GM15510 (cell line): ENCODE measurements around the gene LGMN.

Experiments
- POLR2A ChIP-seq: IDR thresholded peaks from 3 replicates; pipeline ENCODE4 v1.6.1; 2011; ENCODE audit warnings: borderline replicate concordance; ENCODE audit not compliant: insufficient read length; ENCODE audit errors: extremely low read depth

LGMN gene

DNA sequence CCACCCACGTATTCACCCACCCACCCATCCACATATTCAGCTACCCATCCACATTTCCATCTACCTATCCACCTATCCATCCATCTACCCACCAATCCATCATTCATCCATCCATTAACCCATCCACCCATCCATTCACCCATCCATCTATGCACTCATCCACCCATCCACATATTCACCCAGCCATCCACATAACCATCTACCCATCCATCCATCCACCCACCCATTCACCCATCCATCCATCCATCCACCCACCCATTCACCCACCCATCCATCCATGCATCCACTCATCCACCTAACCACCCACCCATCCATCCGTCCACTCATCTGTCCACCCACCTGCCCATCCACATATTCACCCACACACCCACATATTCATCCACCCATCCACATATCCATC lies 70.5 kb downstream of the LGMN start:
- TF ChIP-seq POLR2A = no peak

DNA sequence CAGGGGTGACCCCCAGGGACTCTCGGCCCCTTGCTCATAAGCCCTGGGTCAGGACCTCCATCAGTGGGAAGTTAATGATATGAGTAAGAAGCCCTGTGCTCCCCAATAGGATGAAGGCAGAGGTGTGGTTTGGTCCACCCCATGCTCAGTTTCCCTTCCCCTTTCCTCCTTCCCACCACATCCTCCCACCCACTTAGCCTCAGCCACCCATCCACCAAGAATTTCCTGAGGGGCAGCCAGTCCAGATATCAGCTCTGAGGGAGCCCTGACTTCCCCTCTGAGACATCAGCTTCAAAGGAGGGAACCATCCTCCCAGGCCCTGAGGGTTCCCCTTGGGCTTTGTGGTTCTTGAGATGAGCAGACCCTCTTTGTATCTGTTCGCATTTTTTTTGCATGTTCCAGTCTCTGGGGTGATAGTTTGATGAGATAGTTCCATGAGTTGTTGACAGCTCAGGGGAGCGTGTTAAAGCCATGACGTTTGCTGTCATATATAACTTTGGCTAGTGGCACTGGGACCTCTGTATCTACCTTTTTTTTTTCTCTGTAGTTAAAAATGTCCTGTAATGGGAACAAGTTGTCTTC lies 71.2 kb downstream of the LGMN start:
- no peak for TF ChIP-seq POLR2A

DNA sequence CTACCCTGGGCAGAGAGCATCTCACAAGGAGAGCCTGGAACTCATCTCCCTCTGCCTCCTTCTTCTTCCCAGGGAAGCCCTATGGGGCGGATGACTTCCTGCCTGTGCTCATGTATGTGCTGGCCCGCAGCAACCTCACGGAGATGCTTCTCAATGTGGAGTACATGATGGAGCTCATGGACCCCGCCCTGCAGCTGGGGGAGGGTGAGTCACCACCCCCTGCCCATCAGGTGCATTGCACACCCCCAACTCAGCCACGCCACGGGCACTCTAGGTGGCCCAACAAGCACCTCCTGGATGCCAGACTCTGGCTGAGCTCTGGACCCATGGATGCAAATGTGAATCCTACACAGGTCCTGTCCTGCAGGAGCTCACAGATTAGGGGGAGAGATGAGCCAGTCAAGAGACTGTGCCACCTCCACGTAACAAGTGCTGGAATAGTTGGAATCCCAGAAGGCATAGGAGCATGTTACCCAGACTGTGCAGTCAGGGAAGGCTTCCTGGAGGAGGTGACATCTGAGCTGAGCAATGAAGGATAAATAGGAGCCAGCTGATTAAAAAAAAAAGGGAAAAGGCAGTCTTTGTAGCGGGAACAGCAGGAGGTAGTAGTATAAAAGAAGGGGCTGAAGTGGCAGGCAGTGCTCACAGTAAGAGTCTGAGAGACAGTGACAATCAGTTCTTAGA lies 71.9 kb downstream of the LGMN start:
- peak; percentile 7 for TF ChIP-seq POLR2A

DNA sequence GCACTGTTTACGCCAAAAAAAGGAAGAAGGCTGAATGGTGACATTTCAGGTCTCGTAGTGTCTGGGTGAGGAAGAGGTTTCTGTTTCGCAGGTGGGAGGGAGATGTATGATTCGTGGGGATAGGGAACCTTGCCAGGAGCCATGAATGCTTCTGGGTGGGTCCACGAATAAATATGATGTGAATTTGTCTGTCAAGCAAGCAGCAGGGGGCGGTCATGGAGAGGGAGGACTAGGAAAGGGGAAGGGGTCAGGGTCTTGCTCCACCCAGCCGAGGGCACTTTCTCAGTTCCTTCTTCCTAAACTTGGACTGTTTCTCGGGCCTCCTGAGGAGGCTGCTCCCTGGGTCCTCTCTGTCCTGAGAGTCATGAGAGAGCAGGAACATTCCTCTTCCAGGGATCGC lies 72.5 kb downstream of the LGMN start:
- no peak for TF ChIP-seq POLR2A

DNA sequence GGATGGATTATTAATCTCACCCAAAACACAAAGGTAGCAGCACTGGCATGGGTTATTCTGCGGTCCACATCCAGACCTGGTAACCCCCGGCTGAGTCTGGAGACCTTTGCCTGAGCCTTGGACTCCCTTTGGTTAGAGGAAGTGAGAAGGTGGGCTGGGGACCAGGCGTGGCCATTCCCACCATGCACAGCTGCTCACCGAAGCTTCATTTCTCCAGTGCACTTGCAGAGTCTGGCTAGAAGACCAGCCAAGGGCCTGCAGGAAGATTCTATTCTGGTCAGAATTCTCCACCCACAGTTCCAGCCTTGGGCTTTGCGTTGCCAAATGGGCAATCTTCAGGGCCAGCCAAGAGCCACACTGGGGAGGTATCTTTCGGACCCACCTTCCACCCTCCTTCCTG lies 73.0 kb downstream of the LGMN start:
- no peak for TF ChIP-seq POLR2A

DNA sequence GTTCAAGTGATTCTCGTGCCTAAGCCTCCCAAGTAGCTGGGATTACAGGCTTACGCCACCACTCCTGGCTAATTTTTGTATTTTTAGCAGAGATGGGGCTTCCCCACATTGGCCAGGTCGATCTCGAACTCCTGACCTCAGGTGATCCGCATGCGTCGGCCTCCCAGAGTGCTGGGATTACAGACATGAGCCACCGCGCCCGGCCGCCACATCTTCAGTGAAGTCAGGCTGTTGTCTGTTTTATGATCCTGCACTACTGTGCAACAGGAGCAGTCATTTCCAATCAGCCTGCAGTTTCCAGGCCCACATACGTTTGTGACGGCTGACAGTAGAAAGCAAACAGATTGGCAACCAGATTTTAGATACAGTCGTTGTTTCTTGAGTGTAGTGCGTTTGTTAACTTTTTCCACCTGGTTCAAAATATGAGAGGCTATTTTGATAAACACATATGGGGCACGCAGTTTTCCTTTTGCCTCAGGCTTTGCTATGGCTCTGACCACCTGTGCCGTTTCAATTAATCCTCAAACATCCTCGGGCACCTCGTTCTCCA lies 74.8 kb downstream of the LGMN start:
- TF ChIP-seq POLR2A = no peak

- no peak for TF ChIP-seq POLR2A
Observed at GRCh38 chr14:92670643-92671366, 77.6 kb downstream of the LGMN start.

DNA sequence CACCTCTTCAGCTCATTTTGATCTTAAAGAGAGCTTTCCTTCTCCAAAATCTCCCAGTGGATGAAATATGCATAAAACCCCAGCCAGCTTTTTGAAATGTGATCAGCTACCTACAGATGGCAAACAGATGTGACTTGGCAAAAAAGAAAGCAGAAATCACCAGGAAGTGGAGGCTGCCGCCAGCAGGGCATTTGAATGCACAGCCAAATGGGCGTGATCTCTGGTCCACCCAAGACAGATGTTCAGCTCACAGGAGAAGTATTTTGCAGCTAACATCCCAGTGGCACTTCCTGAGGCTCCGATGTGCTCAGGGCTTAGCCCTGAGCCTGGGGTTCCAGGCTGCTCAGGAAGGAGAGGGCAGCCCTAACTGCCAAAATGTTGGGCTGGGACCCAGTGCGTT lies 78.3 kb downstream of the LGMN start:
- no peak for TF ChIP-seq POLR2A

GRCh38 chr14:92668276-92668973 lies 80.0 kb downstream of the LGMN start:
- TF ChIP-seq POLR2A = no peak

DNA sequence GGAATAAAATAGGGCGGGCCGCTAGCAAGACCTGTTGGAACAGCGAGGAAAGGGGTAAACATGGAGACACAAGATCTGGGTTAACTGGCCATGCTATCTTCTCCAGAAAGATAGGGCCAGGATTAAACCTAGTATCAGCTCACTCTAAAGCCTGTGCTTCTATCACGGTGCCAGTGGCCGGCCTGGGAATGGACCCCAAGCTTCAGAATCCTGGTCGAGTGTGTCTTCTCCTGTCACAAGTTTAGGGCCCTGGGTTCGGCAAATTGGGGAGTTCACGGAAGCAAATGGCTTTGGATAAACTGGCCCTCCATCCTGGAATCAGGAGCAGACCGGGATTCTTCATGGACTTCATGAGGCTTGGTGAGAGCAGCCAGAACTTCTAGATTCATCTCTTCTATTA lies 82.2 kb downstream of the LGMN start:
- no peak for TF ChIP-seq POLR2A

DNA sequence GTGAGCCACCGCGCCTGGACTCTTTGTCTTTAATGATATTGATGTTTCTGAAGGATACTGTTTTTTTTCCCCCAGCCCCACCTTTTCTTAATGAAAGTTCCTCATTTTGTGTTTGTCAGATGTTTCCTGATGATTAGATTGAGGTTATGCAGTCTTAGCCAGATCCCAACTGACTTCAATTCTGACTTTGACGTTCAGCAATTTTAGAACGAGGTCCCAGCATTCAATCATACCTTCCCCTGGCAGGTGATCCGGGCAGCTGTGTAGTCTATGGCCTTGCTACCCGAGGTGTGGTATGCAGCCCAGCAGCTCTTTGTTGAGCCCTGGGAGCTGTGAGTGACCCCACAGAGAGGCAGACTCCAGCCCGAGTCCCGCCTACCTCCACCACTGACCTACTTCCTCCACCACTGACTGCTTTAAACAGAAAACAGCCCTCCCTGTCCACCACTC lies 82.7 kb downstream of the LGMN start:
- no peak for TF ChIP-seq POLR2A

- no peak for TF ChIP-seq POLR2A
Observed at GRCh38 chr14:92663049-92663448, 85.4 kb downstream of the LGMN start.

DNA sequence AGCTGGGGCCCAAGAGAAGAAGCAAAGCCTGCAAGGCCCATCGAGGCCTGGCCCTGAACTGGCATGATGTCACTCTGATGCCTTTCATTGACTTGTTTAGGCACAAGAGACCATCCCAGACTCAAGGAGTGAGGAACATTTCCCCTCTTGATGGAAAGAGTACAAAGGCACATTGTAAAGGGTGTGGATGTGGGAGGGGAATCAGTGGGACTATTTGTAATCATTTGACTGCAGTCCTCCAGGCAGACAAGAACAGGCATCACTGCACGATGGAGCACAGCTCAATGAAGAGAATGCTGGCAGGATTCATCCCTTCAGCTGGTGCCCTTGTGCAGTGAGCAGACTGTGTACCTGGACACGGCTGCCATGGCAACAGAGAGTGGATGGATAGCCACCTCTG lies 87.9 kb downstream of the LGMN start:
- no peak for TF ChIP-seq POLR2A

GRCh38 chr14:92659765-92660561 lies 88.5 kb downstream of the LGMN start:
- no peak for TF ChIP-seq POLR2A
